A172 (cell line): ENCODE data around the gene TMA7. TPM values are rescaled to one million over a fixed set of nuclear protein-coding genes. Genes with fewer than 3 reads are reported as not detected.
A peak's percentile ranks its signal among the peaks of the same experiment; 100 is the strongest.
"Not testable (repeated sequence)": the region's sequence is repeated elsewhere in the genome, so short reads cannot be mapped to it uniquely, and the experiment has no call there.

ENCODE experiments used
- DNase-seq: peaks from one replicate; pipeline ENCODE4 v3.0.0-alpha.2; 2015; ENCODE audit warnings: low spot score
- total RNA-seq: library from RNA; depleted of rRNA; stranded (reverse); fragments of >200 nt; shearing (Covaris generic); gene quantifications from 2 replicates; pipeline ENCODE4 v1.2.3, GENCODE V29; 2014; rRNA removed

Gene TMA7
- 556 and 560 TPM in 2 replicates for total RNA-seq

DNA sequence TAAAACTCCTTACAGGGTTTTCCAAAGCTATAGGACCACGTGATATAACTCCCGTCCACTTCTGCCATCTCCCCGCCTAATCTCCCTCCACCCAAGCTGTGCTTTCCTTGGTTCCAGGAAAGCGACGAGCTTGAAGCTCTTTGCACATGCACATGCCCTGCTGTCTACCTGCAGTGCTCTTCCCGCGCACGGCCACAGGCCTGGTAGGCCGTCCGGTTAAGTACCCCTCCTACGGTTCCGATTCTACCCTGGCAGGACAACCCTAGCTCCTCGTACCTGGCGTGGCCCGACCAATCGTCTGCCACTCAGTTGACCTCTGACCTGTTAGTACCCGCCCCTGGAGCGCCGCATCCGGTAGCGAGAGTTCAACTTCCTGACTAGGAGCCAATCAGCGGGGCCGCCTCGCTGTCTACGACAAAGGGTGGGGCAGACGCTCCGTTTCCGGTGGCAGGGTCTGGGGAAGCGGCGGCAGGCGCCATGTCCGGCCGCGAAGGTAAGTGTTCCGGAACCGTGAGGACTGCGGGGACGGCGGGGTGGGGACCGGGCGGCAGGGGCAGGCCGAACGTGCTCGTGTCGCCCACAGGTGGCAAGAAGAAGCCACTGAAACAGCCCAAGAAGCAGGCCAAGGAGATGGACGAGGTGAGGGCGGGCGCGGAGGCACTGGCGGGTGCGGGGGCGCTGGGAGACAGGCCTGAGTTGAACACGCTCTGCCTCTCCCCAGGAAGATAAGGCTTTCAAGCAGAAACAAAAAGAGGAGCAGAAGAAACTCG lies at the start of gene TMA7, which contains the start of gene CCDC51:
Gene TMA7, plus strand, starts transcription at position 438 of the 770 bp plus-strand sequence. Its CDS starts 40 bp downstream, at position 478.
Gene CCDC51, minus strand, starts transcription at position 300 of the 770 bp plus-strand sequence. CDS start 4,991 bp downstream, outside the sequence.
- peak; percentile 95 for DNase-seq

DNA sequence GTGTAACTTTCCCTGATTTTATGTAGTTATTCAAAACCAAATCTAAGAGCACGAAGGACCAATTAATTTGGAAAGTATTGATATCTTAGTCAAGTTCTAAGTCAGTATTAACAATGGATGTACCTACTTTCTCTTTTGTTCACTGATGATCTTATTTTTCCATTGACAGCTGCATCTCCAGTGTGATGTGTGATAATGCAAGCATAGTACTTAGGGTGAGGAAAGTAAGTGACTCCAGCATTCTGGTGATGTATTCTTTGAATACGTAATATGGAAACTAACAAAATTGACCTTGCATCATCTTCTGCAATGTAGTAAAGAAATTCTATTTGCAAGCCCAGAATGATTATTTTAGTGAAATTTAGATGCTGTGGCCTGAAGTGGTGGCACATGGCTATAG lies 45.7 kb upstream of the TMA7 start:
- DNase-seq = no peak

DNA sequence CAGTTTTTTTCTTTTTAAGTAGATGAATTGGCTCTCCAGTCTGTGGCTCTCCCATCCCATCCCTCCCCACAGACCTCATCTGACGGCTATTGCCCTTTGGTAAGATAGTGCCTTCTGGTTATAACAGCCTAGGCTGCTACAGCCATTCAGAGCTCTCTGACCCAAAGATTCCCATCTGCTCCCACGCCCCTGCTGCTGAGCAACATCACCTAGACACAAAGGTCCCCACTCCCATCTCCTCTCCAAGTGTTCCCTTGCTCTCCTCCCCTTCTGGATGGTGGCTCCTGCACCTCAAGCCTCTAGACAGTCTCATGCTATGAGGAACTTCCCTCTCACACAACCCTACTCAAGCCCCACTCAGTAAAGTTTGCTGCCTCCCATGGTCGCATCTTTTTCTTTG lies 44.3 kb upstream of the TMA7 start:
- no peak for DNase-seq

- DNase-seq = no peak
Observed at GRCh38 chr3:48397767-48398681, 42.0 kb upstream of the TMA7 start.

DNA sequence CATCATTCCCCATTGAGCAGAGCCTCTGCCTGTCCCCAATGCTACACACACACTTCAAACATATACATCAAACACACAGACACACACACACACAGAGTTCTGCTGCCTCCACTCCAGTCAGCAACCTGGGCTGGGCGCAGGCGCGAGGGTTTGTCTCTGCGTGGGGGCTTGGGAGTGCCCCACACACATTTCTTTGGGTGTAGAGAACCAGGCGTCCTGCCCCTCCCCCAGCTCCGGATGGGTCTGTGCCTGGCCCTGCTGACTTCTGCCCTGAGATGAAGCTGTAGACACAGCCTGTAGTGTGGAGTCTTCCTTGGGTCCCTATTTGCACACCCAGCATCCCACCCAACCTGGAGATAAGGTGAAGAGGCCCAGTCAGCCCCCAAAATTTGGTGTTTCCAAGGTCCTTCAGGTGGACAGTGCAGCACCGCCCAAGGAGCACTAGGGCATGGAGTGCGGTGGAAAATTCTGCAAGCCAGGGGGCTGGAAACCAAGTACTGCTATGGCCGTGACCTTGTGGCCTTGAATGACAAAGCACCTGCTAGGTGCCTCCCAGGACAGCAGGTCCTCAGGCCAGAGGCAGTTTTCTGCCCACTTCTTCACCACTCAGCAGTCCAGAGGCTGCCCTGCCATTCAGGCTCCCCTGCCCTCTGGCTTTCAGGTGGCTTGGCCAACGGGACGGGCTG lies 41.2 kb upstream of the TMA7 start:
- DNase-seq = no peak

- no peak for DNase-seq
Observed at GRCh38 chr3:48399387-48400172, 40.5 kb upstream of the TMA7 start.

GRCh38 chr3:48400824-48401433 lies 39.1 kb upstream of the TMA7 start:
- peak; percentile 61 for DNase-seq

GRCh38 chr3:48401434-48401901 lies 38.6 kb upstream of the TMA7 start:
- DNase-seq = not testable (repeated sequence)

DNA sequence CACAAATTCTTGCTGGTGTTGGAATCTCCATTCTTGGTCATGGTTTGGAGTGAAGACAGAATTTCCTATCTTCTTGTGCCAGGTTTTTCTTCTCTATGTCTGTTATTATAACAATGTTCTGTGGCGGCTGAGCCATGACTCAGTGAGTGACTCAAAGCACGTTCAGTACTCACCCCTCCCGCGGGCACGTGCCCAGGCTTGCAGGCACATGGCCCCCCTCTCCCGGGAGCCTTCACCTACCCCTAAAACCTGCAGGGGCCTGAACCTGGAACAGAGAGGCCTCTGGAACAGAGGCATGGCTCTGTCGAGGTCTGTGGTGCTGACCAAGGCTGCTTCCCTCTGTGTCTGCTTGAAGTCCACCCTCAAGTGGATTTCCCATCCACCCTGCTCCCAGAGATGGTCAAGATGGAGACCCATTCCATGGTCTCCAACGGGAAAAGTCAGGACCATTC lies 37.8 kb upstream of the TMA7 start:
- peak; percentile 82 for DNase-seq

DNA sequence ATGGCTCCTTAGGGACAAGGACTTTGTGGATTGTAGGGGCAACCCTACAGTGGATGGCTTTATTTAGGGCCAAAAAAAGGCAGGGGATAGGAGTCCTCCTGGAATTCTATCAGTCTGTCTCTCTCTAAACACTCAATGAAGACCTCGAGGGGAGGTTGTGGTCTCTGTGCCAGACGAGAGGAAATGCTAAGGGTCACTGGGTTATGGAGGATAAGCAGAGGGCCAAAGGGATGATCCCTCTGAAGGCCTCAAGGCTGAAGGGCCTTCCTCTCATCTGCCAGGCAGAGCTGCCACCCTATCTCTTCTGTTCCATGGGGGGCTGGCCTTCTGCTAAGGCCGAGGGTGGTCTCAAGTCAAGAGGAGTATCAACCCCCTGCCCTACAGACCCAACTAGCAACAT lies 37.1 kb upstream of the TMA7 start:
- no peak for DNase-seq

- no peak for DNase-seq
Observed at GRCh38 chr3:48403533-48404439, 36.3 kb upstream of the TMA7 start.

- no peak for DNase-seq
Observed at GRCh38 chr3:48404440-48405342, 35.4 kb upstream of the TMA7 start.

DNA sequence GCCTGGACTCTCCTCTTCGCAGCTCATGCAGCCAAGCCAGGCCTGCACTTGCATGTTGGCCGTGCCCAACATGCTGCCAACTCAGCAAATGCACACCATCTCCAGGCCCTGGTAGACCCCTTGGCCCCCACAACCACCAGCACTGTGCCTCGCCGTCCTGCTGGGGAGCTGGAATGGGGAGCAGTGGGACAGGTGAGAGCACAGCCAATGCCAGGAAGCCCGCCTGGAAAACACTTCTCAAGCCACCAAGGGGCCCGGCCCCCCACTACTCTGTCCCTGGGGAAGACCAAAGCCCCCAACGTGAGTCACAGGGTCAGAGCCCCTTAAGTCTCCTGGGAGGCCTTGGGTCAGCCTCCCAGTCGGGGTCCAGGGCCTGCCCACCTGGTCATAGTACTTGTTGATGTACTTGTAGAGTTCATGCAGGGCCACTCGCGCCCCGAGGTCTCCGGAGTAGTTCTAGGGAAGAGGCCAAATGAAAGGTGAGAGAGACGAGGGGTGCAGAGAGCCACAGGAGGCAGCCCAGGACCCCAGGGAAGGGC lies 34.6 kb upstream of the TMA7 start:
- no peak for DNase-seq

DNA sequence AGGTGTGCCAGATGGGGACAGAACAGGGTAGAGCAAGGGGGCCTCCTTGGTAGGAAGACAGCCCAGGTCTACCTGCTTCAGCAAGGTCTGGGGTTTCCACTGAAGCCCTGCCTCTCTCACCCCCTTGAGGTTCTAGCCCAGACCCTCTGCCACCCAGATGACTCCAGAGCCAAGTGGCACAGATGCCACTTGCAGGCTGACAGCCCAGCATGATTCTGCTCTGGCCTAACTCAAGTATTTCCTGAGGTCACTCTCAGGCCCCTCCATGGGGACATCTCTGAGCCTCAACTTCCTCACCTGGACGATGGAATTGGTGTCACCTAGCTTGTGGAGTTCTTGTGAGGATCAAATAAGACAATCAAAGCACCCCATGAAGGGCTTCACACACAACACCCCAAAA lies 34.1 kb upstream of the TMA7 start:
- DNase-seq = no peak

GRCh38 chr3:48406443-48407431 lies 33.3 kb upstream of the TMA7 start:
- DNase-seq = no peak

GRCh38 chr3:48407542-48408099 lies 32.4 kb upstream of the TMA7 start:
- no peak for DNase-seq
